HUES48 (cell line): ENCODE results near the gene REM2.
A peak's percentile ranks its signal among the peaks of the same experiment; 100 is the strongest.

Experiments used
- H3K27ac ChIP-seq: one replicate; pipeline ENCODE4 v1.7.0; 2013; ENCODE audit warnings: low read depth, low read length, inconsistent platforms
- H3K27me3 ChIP-seq: 2 replicates; pipeline ENCODE4 v1.6.1; 2013; ENCODE audit warnings: mild to moderate bottlenecking, low read length; ENCODE audit not compliant: control insufficient read depth, insufficient read depth
- H3K36me3 ChIP-seq: 2 replicates; pipeline ENCODE4 v1.6.1; 2013; ENCODE audit warnings: low read length; ENCODE audit not compliant: control insufficient read depth, insufficient read depth
- H3K4me1 ChIP-seq: 2 replicates; pipeline ENCODE4 v1.6.1; 2013; ENCODE audit warnings: mild to moderate bottlenecking, low read length; ENCODE audit not compliant: control insufficient read depth, insufficient read depth
- H3K4me3 ChIP-seq: 2 replicates; pipeline ENCODE4 v1.5.1; 2013; ENCODE audit warnings: mild to moderate bottlenecking, low read depth, low read length
- H3K9ac ChIP-seq: 2 replicates; pipeline ENCODE4 v1.6.1; 2013; ENCODE audit warnings: mild to moderate bottlenecking, low read depth, low read length, moderate library complexity
- H3K9me3 ChIP-seq: 2 replicates; pipeline ENCODE4 v1.6.1; 2013; ENCODE audit warnings: low read length; ENCODE audit not compliant: control insufficient read depth, insufficient read depth

Gene REM2

DNA sequence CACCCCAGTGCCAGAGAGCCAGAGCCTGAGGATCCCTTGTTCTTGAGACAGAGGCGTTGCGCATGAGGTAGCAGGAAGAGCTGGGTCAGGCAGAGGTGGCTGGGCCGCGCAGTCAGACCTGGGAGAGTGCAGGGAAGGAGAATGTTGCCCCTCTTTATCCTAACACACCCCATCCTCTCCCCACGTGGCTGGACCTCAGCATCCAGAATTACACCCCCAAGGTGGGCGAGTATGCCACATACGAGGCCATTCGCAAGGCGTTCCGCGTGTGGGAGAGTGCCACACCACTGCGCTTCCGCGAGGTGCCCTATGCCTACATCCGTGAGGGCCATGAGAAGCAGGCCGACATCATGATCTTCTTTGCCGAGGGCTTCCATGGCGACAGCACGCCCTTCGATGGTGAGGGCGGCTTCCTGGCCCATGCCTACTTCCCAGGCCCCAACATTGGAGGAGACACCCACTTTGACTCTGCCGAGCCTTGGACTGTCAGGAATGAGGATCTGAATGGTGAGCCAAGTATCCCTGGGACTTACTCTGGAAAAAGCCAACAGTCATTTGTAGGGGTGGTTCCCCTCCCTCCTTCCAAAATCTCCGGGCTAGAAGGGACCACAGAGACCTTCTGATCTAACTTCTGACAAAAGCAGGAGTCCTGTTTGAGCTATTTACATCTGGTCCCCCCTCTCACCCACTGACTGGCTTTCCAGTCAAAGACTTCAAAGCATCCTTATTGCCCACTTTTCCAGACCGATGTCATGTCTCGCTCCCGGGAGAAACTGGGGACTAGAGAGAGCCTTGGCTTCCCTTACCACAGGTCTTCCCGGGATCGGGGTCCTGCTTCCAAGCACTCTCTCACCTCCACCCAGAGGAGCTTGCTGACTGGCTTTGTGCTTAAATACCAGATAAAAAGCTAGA is 40.6 kb upstream of the REM2 start:
- Histone ChIP-seq H3K36me3 (peaks cover 58% of the 10 kb centered on the region), H3K27ac (no peak overlapping the region), H3K4me3 (no peak overlapping the region), H3K9me3 (no peaks in the 10 kb centered on the region), H3K27me3 (no peaks in the 10 kb centered on the region), H3K9ac (no peak overlapping the region), H3K4me1 (peaks cover 17% of the 10 kb centered on the region; the same call in 1 of the 2 replicates)

DNA sequence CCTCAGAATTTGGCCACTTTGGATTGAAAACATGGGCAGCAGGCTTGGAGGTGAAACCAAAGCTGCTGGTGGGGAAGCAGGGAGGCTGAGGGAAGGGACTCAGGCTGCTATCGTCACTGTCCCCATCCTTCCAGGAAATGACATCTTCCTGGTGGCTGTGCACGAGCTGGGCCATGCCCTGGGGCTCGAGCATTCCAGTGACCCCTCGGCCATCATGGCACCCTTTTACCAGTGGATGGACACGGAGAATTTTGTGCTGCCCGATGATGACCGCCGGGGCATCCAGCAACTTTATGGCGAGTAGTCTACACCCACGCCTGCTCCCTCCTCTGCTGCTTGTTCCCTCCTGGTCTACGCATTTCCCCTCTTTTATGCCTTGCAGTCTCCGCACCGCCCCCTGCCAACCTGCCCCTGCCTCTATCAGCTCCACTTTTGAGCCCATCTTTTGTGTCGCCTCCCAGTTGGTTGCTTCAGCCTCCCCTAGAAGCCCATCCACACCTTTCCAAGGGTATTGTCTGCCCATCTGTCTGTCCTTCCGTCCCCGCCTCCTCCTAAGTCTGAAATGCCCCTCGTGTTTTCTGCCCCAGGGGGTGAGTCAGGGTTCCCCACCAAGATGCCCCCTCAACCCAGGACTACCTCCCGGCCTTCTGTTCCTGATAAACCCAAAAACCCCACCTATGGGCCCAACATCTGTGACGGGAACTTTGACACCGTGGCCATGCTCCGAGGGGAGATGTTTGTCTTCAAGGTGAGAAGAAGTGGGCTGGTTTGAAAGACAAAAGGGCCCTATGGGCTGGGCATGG is 39.7 kb upstream of the REM2 start:
- Histone ChIP-seq H3K9ac (no peak overlapping the region), H3K27me3 (no peaks in the 10 kb centered on the region), H3K4me3 (no peak overlapping the region), H3K27ac (no peak overlapping the region), H3K9me3 (no peaks in the 10 kb centered on the region), H3K4me1 (peaks cover 19% of the 10 kb centered on the region), H3K36me3 (peaks cover 58% of the 10 kb centered on the region)

- Histone ChIP-seq H3K4me1 (peaks cover 18% of the 10 kb centered on the region), H3K9ac (no peak overlapping the region), H3K9me3 (no peaks in the 10 kb centered on the region), H3K4me3 (no peak overlapping the region), H3K36me3 (peaks cover 58% of the 10 kb centered on the region), H3K27ac (no peak overlapping the region), H3K27me3 (no peaks in the 10 kb centered on the region)
Measured at GRCh38 chr14:22844221-22845102, 38.6 kb upstream of the REM2 start.

DNA sequence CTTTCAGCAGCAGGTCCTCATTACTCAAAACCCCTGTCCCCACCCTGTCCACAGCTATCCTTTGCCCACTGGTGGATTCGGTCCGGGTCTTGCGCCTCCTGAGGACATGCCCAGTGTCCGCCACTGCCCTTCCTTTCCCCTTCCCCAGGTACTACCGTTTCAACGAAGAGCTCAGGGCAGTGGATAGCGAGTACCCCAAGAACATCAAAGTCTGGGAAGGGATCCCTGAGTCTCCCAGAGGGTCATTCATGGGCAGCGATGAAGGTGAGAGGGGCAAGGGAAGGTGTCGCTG is 38.0 kb upstream of the REM2 start:
- Histone ChIP-seq H3K36me3 (peaks cover 58% of the 10 kb centered on the region), H3K9ac (no peak overlapping the region), H3K4me3 (no peak overlapping the region), H3K27me3 (no peaks in the 10 kb centered on the region), H3K4me1 (peaks cover 19% of the 10 kb centered on the region), H3K9me3 (no peaks in the 10 kb centered on the region), H3K27ac (no peak overlapping the region)

DNA sequence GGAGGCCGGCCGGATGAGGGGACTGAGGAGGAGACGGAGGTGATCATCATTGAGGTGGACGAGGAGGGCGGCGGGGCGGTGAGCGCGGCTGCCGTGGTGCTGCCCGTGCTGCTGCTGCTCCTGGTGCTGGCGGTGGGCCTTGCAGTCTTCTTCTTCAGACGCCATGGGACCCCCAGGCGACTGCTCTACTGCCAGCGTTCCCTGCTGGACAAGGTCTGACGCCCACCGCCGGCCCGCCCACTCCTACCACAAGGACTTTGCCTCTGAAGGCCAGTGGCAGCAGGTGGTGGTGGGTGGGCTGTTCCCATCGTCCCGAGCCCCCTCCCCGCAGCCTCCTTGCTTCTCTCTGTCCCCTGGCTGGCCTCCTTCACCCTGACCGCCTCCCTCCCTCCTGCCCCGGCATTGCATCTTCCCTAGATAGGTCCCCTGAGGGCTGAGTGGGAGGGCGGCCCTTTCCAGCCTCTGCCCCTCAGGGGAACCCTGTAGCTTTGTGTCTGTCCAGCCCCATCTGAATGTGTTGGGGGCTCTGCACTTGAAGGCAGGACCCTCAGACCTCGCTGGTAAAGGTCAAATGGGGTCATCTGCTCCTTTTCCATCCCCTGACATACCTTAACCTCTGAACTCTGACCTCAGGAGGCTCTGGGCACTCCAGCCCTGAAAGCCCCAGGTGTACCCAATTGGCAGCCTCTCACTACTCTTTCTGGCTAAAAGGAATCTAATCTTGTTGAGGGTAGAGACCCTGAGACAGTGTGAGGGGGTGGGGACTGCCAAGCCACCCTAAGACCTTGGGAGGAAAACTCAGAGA is 37.0 kb upstream of the REM2 start:
- peaks cover 19% of the 10 kb centered on the region for H3K4me1 ChIP-seq
- no peak overlapping the region for H3K27ac ChIP-seq

GRCh38 chr14:22846811-22847307 is 36.2 kb upstream of the REM2 start:
- H3K27me3 ChIP-seq = no peaks in the 10 kb centered on the region
- H3K27ac ChIP-seq = no peak overlapping the region
- H3K9ac ChIP-seq = no peak overlapping the region
- H3K4me1 ChIP-seq = peaks cover 19% of the 10 kb centered on the region
- H3K36me3 ChIP-seq = peaks cover 48% of the 10 kb centered on the region
- H3K4me3 ChIP-seq = no peak overlapping the region
- H3K9me3 ChIP-seq = no peaks in the 10 kb centered on the region

More for the DNA sequence above, 37.0 kb upstream of the REM2 start:
- no peak overlapping the region for H3K9ac ChIP-seq
- no peaks in the 10 kb centered on the region for H3K27me3 ChIP-seq
- no peaks in the 10 kb centered on the region for H3K9me3 ChIP-seq
- no peak overlapping the region for H3K4me3 ChIP-seq
- peaks cover 56% of the 10 kb centered on the region for H3K36me3 ChIP-seq

DNA sequence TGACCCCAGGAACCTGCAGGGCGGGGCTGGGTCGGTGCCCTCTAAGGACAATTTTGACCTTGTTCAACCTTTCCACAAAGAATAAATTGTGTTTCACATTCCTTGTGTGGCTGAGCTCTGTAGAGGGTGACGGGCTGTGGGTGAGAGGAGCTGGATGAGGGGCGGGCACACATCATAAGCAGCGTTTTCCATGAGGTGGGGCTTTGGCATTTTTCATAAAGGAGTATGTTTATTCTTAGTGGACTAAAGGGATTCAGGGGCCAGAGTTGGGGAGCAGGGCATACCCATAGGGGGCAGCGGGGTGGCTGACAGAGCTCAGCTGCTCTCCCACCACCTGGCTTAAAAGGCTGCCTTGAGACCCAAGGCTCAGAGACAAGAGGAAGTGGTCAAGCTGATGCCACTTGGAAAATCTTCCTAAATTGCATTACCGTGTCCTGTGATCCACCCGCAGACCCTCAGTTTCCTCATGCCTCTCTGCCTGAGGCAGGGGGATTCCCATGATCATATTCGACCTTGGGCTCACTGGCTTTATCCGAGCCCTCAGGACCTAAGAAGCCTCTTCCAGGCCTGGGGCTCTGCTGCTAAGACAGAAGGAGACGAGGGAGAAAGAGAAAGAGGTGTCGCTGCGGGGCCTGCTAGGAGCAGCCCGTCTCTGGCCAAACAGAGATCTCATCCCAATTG is 35.2 kb upstream of the REM2 start:
- Histone ChIP-seq H3K4me3 (no peak overlapping the region), H3K36me3 (peaks cover 39% of the 10 kb centered on the region), H3K4me1 (peaks cover 23% of the 10 kb centered on the region), H3K9me3 (no peaks in the 10 kb centered on the region), H3K27ac (peak overlapping the region; percentile 64), H3K27me3 (no peaks in the 10 kb centered on the region), H3K9ac (no peak overlapping the region)

DNA sequence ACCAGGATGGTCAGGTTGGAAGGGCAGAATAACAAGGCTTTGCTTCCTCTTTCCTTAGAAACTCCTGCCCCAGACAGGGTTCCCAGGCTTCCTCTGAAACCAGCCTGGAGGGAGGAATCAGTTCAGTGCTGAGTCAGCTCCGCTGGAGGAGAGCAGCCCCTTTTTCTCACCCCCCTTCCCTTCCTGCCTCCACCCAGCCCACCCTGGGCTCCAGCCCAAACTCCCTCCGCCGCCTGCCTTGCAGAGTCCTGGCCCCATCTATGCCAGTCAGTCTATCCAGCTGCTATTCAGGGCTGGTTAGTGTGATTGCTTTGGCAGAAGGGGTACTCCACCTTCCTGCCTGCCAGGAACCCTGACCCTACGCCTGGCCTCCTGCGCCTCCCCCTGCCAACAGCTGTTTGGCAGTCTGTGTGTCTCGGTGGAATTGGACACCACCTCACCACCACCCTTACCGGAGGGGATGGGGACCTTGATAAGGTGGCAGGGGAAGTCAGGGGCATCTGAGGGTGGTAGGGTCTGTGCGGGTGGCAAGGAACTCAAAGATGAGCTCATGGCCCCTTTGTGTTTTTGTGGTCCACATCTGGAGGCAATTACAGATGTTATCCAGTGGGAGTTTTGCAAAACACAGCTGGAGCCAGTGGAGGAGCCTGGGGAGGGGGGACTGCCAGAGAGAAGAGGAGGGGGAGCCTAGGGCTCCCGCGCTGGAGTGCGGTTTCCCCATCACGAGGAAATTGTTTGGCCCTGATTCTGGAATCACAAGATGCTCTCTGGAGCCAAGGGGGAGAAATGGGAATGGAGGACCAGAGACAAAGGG is 34.5 kb upstream of the REM2 start:
- Histone ChIP-seq H3K9me3 (no peaks in the 10 kb centered on the region), H3K4me1 (peaks cover 25% of the 10 kb centered on the region), H3K27me3 (no peaks in the 10 kb centered on the region), H3K27ac (peak overlapping the region; percentile 64), H3K36me3 (peaks cover 32% of the 10 kb centered on the region), H3K9ac (no peak overlapping the region), H3K4me3 (no peak overlapping the region)

- Histone ChIP-seq H3K27ac (no peak overlapping the region), H3K27me3 (no peaks in the 10 kb centered on the region), H3K9me3 (no peaks in the 10 kb centered on the region), H3K4me1 (peaks cover 25% of the 10 kb centered on the region), H3K4me3 (no peak overlapping the region), H3K36me3 (peaks cover 26% of the 10 kb centered on the region), H3K9ac (peak overlapping the region; percentile 31; the same call in 1 of the 2 replicates)
Measured at GRCh38 chr14:22849212-22849819, 33.7 kb upstream of the REM2 start.
